ENCODE measurements around the gene XRCC4. TPM values are rescaled to one million over a fixed set of nuclear protein-coding genes. Genes with fewer than 3 reads are reported as not detected.

The XRCC4 gene
- total RNA-seq, 1 experiment from 2014 or later: 13.8 TPM

GRCh38 chr5:83197326-83197967 lies 120.1 kb downstream of the XRCC4 start:
- POLR2A ChIA-PET (ENCODE audit: unreplicated experiment): no interaction called here
- Histone ChIP-seq H3K4me1 (ENCODE audit: insufficient read depth, low read length) (no peaks in the 10 kb centered on the region), H3K79me2 (ENCODE audit: low read length) (no peaks in the 10 kb centered on the region), H3K4me3 (ENCODE audit: low read length) (no peak overlapping the region), H2AFZ (ENCODE audit: low read length) (no peak overlapping the region), H3K36me3 (ENCODE audit: low read depth, low read length) (no peaks in the 10 kb centered on the region), H3K27ac (ENCODE audit: low read length) (no peak overlapping the region), H3F3A (ENCODE audit: low read length, unreplicated experiment) (no peaks in the 10 kb centered on the region), H3K4me2 (ENCODE audit: low read length) (no peak overlapping the region), H4K20me1 (ENCODE audit: low read length) (no peaks in the 10 kb centered on the region), H3K27me3 (ENCODE audit: low read length) (no peaks in the 10 kb centered on the region), H3K9ac (ENCODE audit: low read length) (no peak overlapping the region), H3K9me3 (ENCODE audit: low read length) (no peaks in the 10 kb centered on the region), H3K9me2 (replicated peaks; ENCODE audit: low read length) (no peaks in the 10 kb centered on the region)
- TF ChIP-seq CTCF (conservative IDR thresholded peaks at IDR 0.05; ENCODE audit: low read depth, low read length): no peak
- no peak for TF ChIP-seq EZH2phosphoT487 (IDR thresholded peaks at IDR 0.05; ENCODE audit: borderline replicate concordance, low read length)
- TF ChIP-seq EZH2 (IDR thresholded peaks at IDR 0.05; ENCODE audit: low read length, unreplicated experiment): no peak
- intact Hi-C loops (cut with micrococcal nuclease): no loop called here
- no TSS peak for BruUV-seq (replicated peaks)
- DNase-seq: no peak
- ATAC-seq: no peak
- CTCF ChIA-PET: no interaction called here

GRCh38 chr5:83199126-83199525 lies 121.8 kb downstream of the XRCC4 start:
- Histone ChIP-seq H3K4me2 (ENCODE audit: low read length) (no peak overlapping the region), H3K36me3 (ENCODE audit: low read depth, low read length) (no peaks in the 10 kb centered on the region), H3K9ac (ENCODE audit: low read length) (no peak overlapping the region), H3K9me3 (ENCODE audit: low read length) (no peaks in the 10 kb centered on the region), H3K9me2 (replicated peaks; ENCODE audit: low read length) (no peaks in the 10 kb centered on the region), H3K79me2 (ENCODE audit: low read length) (no peaks in the 10 kb centered on the region), H3K27ac (ENCODE audit: low read length) (no peak overlapping the region), H2AFZ (ENCODE audit: low read length) (no peak overlapping the region), H3K27me3 (ENCODE audit: low read length) (no peaks in the 10 kb centered on the region), H4K20me1 (ENCODE audit: low read length) (no peaks in the 10 kb centered on the region), H3K4me3 (ENCODE audit: low read length) (no peak overlapping the region), H3K4me1 (ENCODE audit: insufficient read depth, low read length) (no peaks in the 10 kb centered on the region), H3F3A (ENCODE audit: low read length, unreplicated experiment) (no peaks in the 10 kb centered on the region)
- CTCF ChIA-PET: no interaction called here
- DNase-seq (no peak), ATAC-seq (no peak)
- TF ChIP-seq EZH2phosphoT487 (IDR thresholded peaks at IDR 0.05; ENCODE audit: borderline replicate concordance, low read length) (no peak), EZH2 (IDR thresholded peaks at IDR 0.05; ENCODE audit: low read length, unreplicated experiment) (no peak), CTCF (conservative IDR thresholded peaks at IDR 0.05; ENCODE audit: low read depth, low read length) (no peak)
- BruUV-seq (replicated peaks): no TSS peak
- intact Hi-C loops (cut with micrococcal nuclease): no loop called here
- POLR2A ChIA-PET (ENCODE audit: unreplicated experiment): no interaction called here

- ChIA-PET POLR2A (ENCODE audit: unreplicated experiment) (interaction anchor here (0.5 kb wide), 1 partner anchor 11 kb away, joined by 3 read pairs; no protein-coding TSS in a partner anchor), CTCF (no interaction called here)
- ATAC-seq: no peak
- no peaks in the 10 kb centered on the region for H3K79me2 ChIP-seq (ENCODE audit: low read length)
- no peaks in the 10 kb centered on the region for H3K27me3 ChIP-seq (ENCODE audit: low read length)
- H3K9me3 ChIP-seq (ENCODE audit: low read length): no peaks in the 10 kb centered on the region
- H3K4me1 ChIP-seq (ENCODE audit: insufficient read depth, low read length): no peaks in the 10 kb centered on the region
- no peak overlapping the region for H3K4me2 ChIP-seq (ENCODE audit: low read length)
- no peaks in the 10 kb centered on the region for H3K9me2 ChIP-seq (replicated peaks; ENCODE audit: low read length)
- DNase-seq: no peak
- no peak overlapping the region for H3K9ac ChIP-seq (ENCODE audit: low read length)
- H4K20me1 ChIP-seq (ENCODE audit: low read length): no peaks in the 10 kb centered on the region
- H3K27ac ChIP-seq (ENCODE audit: low read length): no peak overlapping the region
- H2AFZ ChIP-seq (ENCODE audit: low read length): no peak overlapping the region
- no peaks in the 10 kb centered on the region for H3F3A ChIP-seq (ENCODE audit: low read length, unreplicated experiment)
- no peak for TF ChIP-seq EZH2 (IDR thresholded peaks at IDR 0.05; ENCODE audit: low read length, unreplicated experiment)
- no peak for TF ChIP-seq EZH2phosphoT487 (IDR thresholded peaks at IDR 0.05; ENCODE audit: borderline replicate concordance, low read length)
- no peak for TF ChIP-seq CTCF (conservative IDR thresholded peaks at IDR 0.05; ENCODE audit: low read depth, low read length)
- H3K4me3 ChIP-seq (ENCODE audit: low read length): no peak overlapping the region
- intact Hi-C loops (cut with micrococcal nuclease): no loop called here
- no peaks in the 10 kb centered on the region for H3K36me3 ChIP-seq (ENCODE audit: low read depth, low read length)
- BruUV-seq (replicated peaks): no TSS peak
Measured at GRCh38 chr5:83204651-83205050, 127.3 kb downstream of the XRCC4 start.
